Measurements from ENCODE around the gene OR56A1.

Gene OR56A1

DNA sequence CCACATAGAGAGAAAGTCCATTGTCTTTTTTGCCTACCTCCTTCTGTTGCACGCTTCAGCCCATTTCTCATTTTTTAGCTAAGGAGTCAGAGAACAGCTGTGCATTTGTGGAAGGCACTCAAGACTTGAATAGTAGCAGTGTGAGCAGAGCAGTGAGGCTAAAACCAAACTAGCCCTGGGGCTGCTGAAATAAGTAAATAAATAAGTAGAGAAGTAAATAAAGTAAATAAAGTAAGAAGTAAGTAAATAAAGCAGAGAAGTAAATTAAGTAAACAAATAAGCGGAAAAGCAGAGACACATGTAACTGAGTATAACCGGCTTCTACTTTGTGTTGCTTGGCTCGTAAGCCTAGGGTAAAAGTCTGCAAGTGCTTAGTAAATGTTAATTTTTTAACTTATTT is 41.4 kb downstream of the OR56A1 start:
- no peak for DNase-seq (ENCODE audit: low spot score)

DNA sequence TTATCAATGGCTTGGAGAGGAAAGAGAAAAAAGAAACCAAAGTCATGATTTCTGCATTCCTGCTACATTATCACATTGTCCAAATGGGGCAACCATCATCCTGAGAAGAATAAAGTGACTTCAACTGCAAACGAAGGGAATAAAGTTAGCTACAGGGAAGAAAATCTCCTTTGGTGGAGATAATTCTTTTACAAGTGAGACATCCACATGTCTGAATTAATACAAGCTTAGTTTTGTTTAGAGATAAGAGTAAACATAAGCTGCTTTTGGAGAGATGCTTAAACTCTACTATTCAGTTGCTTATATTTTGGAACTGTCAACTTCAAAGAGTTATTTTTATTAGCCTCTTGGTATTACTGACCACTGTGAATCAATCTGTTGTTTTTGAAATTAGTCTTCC is 43.7 kb downstream of the OR56A1 start, which contains the start of gene OR52L1:
Gene OR52L1 (minus strand): TSS at position 101 of the 400 bp plus-strand sequence. CDS start 55 bp downstream, at position 46.
- DNase-seq (ENCODE audit: low spot score): no peak

- no peak for DNase-seq (ENCODE audit: low spot score)
Measured at GRCh38 chr11:5983443-5983842, 47.1 kb downstream of the OR56A1 start.

DNA sequence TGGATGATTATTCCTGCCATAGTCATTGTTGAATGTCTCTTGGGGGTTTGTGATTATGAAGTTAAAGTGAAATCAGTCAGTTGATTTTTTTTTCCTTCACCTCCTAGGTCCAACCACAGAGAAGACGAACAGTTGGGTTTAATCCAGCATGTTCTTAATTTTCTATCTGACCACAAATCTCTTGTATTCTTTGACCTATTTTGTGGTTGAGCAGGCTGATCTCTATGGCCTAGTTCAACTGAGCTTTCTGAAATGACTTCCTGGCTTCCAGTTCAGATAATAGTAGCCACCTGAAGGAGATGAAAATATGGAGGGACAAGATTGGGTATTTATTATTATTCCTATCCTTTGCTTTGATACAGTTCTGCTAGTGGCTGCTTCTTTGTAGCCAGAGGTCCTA is 57.0 kb downstream of the OR56A1 start:
- no peak for DNase-seq (ENCODE audit: low spot score)

All from AG08395 (cell line).